HUES6 (cell line): Measurements from ENCODE around the gene C1QL1.

Experiments
- H3K27ac ChIP-seq: 2 replicates; pipeline ENCODE4 v1.7.0; 2013; ENCODE audit warnings: low read depth, mild to moderate bottlenecking, low read length, inconsistent platforms
- H3K27me3 ChIP-seq: 2 replicates; pipeline ENCODE4 v1.6.1; 2013; ENCODE audit warnings: low read length; ENCODE audit not compliant: control insufficient read depth, insufficient read depth
- H3K36me3 ChIP-seq: 2 replicates; pipeline ENCODE4 v1.6.1; 2013; ENCODE audit warnings: low read length; ENCODE audit not compliant: control insufficient read depth, insufficient read depth
- H3K4me1 ChIP-seq: 2 replicates; pipeline ENCODE4 v1.6.1; 2013; ENCODE audit warnings: low read length; ENCODE audit not compliant: control insufficient read depth, insufficient read depth
- H3K4me3 ChIP-seq: 2 replicates; pipeline ENCODE4 v1.5.1; 2013; ENCODE audit warnings: low read depth, low read length
- H3K9ac ChIP-seq: one replicate; pipeline ENCODE4 v1.6.1; 2013; ENCODE audit warnings: mild to moderate bottlenecking, low read length
- H3K9me3 ChIP-seq: 2 replicates; pipeline ENCODE4 v1.6.1; 2013; ENCODE audit warnings: low read depth, low read length; ENCODE audit not compliant: control insufficient read depth, insufficient read depth

C1QL1 gene

GRCh38 chr17:44968225-44969143 is at the start of gene C1QL1:
Gene C1QL1, minus strand, starts transcription at chr17:44968303. Its CDS starts 255 bp downstream, at chr17:44968048.
- Histone ChIP-seq H3K9me3 (no peaks in the 10 kb centered on the region), H3K36me3 (no peaks in the 10 kb centered on the region), H3K9ac (peak within 1 kb of the TSS; percentile 64), H3K4me3 (peak within 1 kb of the TSS; percentile 74), H3K27me3 (peaks cover 73% of the 10 kb centered on the region), H3K27ac (no peak within 1 kb of the TSS), H3K4me1 (peaks cover 37% of the 10 kb centered on the region)

GRCh38 chr17:45016823-45017222 is 48.7 kb upstream of the C1QL1 start:
- H3K9ac ChIP-seq: no peak overlapping the region
- peaks cover 43% of the 10 kb centered on the region for H3K27me3 ChIP-seq
- H3K36me3 ChIP-seq: no peaks in the 10 kb centered on the region
- H3K9me3 ChIP-seq: no peaks in the 10 kb centered on the region
- peaks cover 44% of the 10 kb centered on the region for H3K4me1 ChIP-seq
- no peak overlapping the region for H3K27ac ChIP-seq
- H3K4me3 ChIP-seq: no peak overlapping the region

DNA sequence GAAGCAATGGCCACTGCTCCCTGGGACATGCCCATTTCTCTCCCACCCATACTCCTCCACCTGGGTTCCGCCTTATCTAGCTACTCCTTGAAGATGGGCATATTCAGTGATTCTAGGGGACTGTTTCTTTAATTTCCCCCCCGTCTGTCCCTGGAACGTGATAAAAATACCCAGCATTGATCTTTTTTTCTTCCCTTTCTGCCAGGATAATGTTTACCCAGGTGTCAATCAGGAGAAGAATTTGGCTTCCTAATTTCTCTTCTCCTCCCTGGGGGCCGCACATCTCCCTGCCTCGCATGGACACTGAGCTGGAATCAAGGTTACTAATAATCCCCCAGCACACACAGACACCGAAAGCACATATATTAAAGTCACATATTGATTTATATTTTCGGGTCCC is 48.1 kb upstream of the C1QL1 start:
- peaks cover 38% of the 10 kb centered on the region for H3K4me1 ChIP-seq
- H3K9ac ChIP-seq: no peak overlapping the region
- H3K9me3 ChIP-seq: no peaks in the 10 kb centered on the region
- H3K4me3 ChIP-seq: no peak overlapping the region
- H3K36me3 ChIP-seq: no peaks in the 10 kb centered on the region
- peaks cover 37% of the 10 kb centered on the region for H3K27me3 ChIP-seq
- H3K27ac ChIP-seq: no peak overlapping the region

- H3K27ac ChIP-seq: no peak overlapping the region
- no peak overlapping the region for H3K4me3 ChIP-seq
- no peaks in the 10 kb centered on the region for H3K9me3 ChIP-seq
- no peaks in the 10 kb centered on the region for H3K36me3 ChIP-seq
- H3K27me3 ChIP-seq: peaks cover 8% of the 10 kb centered on the region
- peaks cover 15% of the 10 kb centered on the region for H3K4me1 ChIP-seq
- H3K9ac ChIP-seq: no peak overlapping the region
Measured at GRCh38 chr17:45013021-45013997, 45.2 kb upstream of the C1QL1 start.

DNA sequence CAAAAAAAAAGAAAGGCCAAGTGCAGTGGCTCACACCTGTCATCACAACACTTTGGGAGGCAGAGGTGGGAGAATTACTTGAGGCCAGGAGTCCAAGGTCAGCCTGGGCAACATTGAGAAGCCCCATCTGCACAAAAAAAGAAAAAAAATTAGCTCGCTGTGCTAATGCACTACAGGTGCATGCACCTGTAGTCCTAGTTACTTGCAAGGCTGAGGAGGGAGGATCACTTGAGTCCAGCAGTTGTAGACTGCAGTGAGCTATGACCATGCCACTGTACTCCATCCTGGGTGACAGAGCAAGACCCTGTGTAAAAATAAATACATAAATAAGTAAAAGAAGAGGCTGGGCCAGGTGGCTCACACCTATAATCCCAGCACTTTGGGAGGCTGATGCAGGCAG is 43.7 kb upstream of the C1QL1 start:
- H3K9ac ChIP-seq: no peak overlapping the region
- no peaks in the 10 kb centered on the region for H3K36me3 ChIP-seq

DNA sequence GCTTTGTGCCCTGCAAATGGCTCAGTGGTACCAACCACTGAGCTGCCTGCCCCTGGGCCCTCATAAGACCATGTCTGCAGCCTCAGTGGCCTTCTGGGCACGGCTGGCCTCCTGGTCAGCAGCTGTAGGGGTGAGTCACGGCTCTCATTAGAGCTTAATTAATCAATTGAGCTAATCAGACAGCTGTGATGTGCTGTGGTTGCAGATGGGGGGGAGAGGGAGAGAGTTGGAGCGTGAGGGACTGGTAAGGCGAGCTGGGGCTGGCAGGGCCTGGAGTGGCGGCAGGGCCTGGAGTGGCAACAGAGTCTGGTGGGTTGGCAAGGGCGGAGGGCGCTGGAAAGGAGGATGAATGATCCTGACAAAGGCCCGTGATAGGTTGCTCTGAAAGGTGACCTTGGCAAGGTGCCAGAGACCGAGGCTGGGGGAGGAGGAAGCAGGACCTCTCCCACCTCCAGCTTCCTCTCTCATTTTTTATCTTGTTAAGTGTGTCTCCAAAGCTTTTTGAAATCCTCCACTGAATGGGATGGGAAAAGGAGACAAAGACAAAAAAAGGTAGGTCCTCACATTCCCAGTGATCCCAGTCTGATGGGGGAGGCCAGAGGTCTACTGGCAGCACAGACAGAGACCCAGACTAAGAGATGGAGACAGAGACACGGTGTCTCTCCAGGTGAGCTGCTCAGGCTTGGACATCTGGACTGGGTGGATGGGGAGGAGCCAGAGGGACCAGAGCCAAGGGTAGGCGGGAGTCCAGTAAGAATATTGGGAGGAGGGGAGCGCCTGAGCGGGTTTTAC is 41.8 kb upstream of the C1QL1 start:
- H3K27ac ChIP-seq: no peak overlapping the region
- no peak overlapping the region for H3K9ac ChIP-seq
- no peaks in the 10 kb centered on the region for H3K27me3 ChIP-seq
- no peaks in the 10 kb centered on the region for H3K36me3 ChIP-seq
- peaks cover 25% of the 10 kb centered on the region for H3K4me1 ChIP-seq
- no peaks in the 10 kb centered on the region for H3K9me3 ChIP-seq
- H3K4me3 ChIP-seq: no peak overlapping the region

More for the DNA sequence above, 43.7 kb upstream of the C1QL1 start:
- no peaks in the 10 kb centered on the region for H3K9me3 ChIP-seq
- H3K4me3 ChIP-seq: no peak overlapping the region
- no peaks in the 10 kb centered on the region for H3K27me3 ChIP-seq
- peaks cover 19% of the 10 kb centered on the region for H3K4me1 ChIP-seq
- no peak overlapping the region for H3K27ac ChIP-seq

DNA sequence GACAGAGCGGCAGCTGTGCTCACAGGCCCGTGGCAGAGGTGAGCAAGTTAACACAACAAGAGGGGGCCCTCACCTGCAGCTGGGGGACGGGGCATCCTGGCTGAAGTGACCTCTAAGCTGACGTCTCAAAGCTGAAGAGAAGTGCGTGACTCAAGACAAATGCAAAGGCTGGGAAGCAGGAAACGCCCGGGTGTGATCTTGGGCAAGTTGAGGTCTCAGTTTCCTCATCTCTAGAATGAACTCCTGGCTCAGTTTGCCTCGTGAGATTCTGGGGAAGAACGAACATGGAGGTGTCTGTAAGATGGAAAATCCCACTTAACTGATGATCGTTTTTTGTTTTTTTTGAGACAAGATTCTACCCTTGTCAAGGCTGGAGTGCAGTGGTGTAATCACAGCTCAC is 40.1 kb upstream of the C1QL1 start:
- Histone ChIP-seq H3K9me3 (no peaks in the 10 kb centered on the region), H3K27ac (no peak overlapping the region), H3K4me3 (no peak overlapping the region), H3K9ac (no peak overlapping the region), H3K36me3 (no peaks in the 10 kb centered on the region), H3K27me3 (no peaks in the 10 kb centered on the region; the same call in 1 of the 2 replicates), H3K4me1 (peaks cover 34% of the 10 kb centered on the region)

- H3K27ac ChIP-seq: no peak overlapping the region
- no peaks in the 10 kb centered on the region; the same call in 1 of the 2 replicates for H3K27me3 ChIP-seq
- 0 out of 2 replicates have a peak overlapping the region, but pooled peaks have one; percentile 6 for H3K4me3 ChIP-seq
- H3K36me3 ChIP-seq: no peaks in the 10 kb centered on the region
- H3K9me3 ChIP-seq: no peaks in the 10 kb centered on the region
- H3K9ac ChIP-seq: no peak overlapping the region
- peaks cover 32% of the 10 kb centered on the region for H3K4me1 ChIP-seq
Measured at GRCh38 chr17:45006927-45007461, 38.9 kb upstream of the C1QL1 start.

DNA sequence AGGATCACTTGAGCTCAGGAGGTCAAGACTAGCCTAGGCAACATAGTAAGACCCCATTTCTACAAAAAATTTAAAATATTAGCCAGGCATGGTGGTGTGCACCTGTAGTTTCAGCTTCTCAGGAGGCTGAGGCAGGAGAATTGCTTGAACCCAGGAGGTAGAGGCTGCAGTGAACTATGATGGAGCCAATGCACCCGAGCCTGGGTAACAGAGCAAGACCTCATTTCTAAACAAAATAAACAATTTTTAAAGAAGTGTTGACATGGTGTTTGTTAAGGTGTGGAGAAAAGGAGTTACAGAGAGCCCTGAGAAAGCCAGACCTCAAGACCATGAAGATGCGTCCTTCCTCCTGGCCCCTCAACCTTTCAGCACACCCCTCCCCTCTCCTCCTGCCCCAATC is 37.6 kb upstream of the C1QL1 start:
- Histone ChIP-seq H3K27ac (no peak overlapping the region), H3K4me1 (peaks cover 32% of the 10 kb centered on the region), H3K27me3 (no peaks in the 10 kb centered on the region; the same call in 1 of the 2 replicates), H3K4me3 (no peak overlapping the region), H3K9ac (no peak overlapping the region), H3K36me3 (no peaks in the 10 kb centered on the region), H3K9me3 (no peaks in the 10 kb centered on the region)

GRCh38 chr17:45004388-45004787 is 36.3 kb upstream of the C1QL1 start:
- no peaks in the 10 kb centered on the region for H3K36me3 ChIP-seq
- peaks cover 32% of the 10 kb centered on the region for H3K4me1 ChIP-seq
- H3K27ac ChIP-seq: no peak overlapping the region
- no peaks in the 10 kb centered on the region; the same call in 1 of the 2 replicates for H3K27me3 ChIP-seq
- H3K4me3 ChIP-seq: no peak overlapping the region
- peaks cover 3% of the 10 kb centered on the region for H3K9me3 ChIP-seq
- H3K9ac ChIP-seq: peak overlapping the region; percentile 49
